Muscle layer of duodenum (tissue), 2 donors: ENCODE measurements around the gene AADACL2.

Experiments used
- H3K27ac ChIP-seq: one replicate; pipeline ENCODE4 v1.7.0; 2013; ENCODE audit warnings: mild to moderate bottlenecking, low read length
- H3K27me3 ChIP-seq: one replicate; pipeline ENCODE4 v1.7.0; 2013; ENCODE audit warnings: low read depth, mild to moderate bottlenecking, control low read depth, low read length
- H3K36me3 ChIP-seq, 2 donors: one replicate each; pipeline ENCODE4 v1.7.0; 2013; ENCODE audit warnings: low read length in 2 of 2, control low read depth in 1 of 2, mild to moderate bottlenecking in 1 of 2; ENCODE audit not compliant: insufficient read depth in 2 of 2, control insufficient read depth in 1 of 2
- H3K4me1 ChIP-seq, 2 donors: one replicate each; pipeline ENCODE4 v1.7.0; 2013; ENCODE audit warnings: low read length in 2 of 2, mild to moderate bottlenecking in 2 of 2, control low read depth in 1 of 2, moderate library complexity in 1 of 2; ENCODE audit not compliant: insufficient read depth in 2 of 2, control insufficient read depth in 1 of 2
- H3K4me3 ChIP-seq, 2 donors: one replicate each; pipeline ENCODE4 v1.7.0; 2013; ENCODE audit warnings: low read length in 2 of 2, low read depth in 1 of 2, mild to moderate bottlenecking in 1 of 2
- H3K9me3 ChIP-seq, 2 donors: one replicate each; pipeline ENCODE4 v1.7.0; 2013; ENCODE audit warnings: low read length in 2 of 2, control low read depth in 1 of 2, mild to moderate bottlenecking in 1 of 2; ENCODE audit not compliant: control insufficient read depth in 1 of 2
- donor health status: healthy.

The AADACL2 gene

GRCh38 chr3:151765685-151766084 lies 32.0 kb downstream of the AADACL2 start:
- H3K4me3 ChIP-seq: no peak overlapping the region
- H3K9me3 ChIP-seq: no peaks in the 10 kb centered on the region
- no peaks in the 10 kb centered on the region for H3K36me3 ChIP-seq
- H3K4me1 ChIP-seq: no peaks in the 10 kb centered on the region
- H3K27me3 ChIP-seq: no peaks in the 10 kb centered on the region
- H3K27ac ChIP-seq: no peak overlapping the region

- Histone ChIP-seq H3K4me3 (no peak overlapping the region), H3K36me3 (no peaks in the 10 kb centered on the region), H3K9me3 (no peaks in the 10 kb centered on the region), H3K27ac (no peak overlapping the region), H3K4me1 (peaks cover 0 to 8% of the 10 kb centered on the region in 2 donors), H3K27me3 (no peaks in the 10 kb centered on the region)
Measured at GRCh38 chr3:151766454-151766853, 32.7 kb downstream of the AADACL2 start.

- Histone ChIP-seq H3K27ac (no peak overlapping the region), H3K27me3 (no peaks in the 10 kb centered on the region), H3K4me3 (no peak overlapping the region), H3K4me1 (peaks cover 0 to 10% of the 10 kb centered on the region in 2 donors), H3K36me3 (no peaks in the 10 kb centered on the region), H3K9me3 (no peaks in the 10 kb centered on the region)
Measured at GRCh38 chr3:151768393-151768930, 34.7 kb downstream of the AADACL2 start.

GRCh38 chr3:151769175-151769574 lies 35.4 kb downstream of the AADACL2 start:
- Histone ChIP-seq H3K27ac (peak overlapping the region; percentile 70), H3K4me3 (no peak overlapping the region), H3K36me3 (no peaks in the 10 kb centered on the region), H3K27me3 (no peaks in the 10 kb centered on the region), H3K9me3 (no peaks in the 10 kb centered on the region), H3K4me1 (peaks cover 0 to 10% of the 10 kb centered on the region in 2 donors)

GRCh38 chr3:151770956-151771355 lies 37.2 kb downstream of the AADACL2 start:
- Histone ChIP-seq H3K27ac (peak overlapping the region; percentile 70), H3K9me3 (no peaks in the 10 kb centered on the region), H3K27me3 (no peaks in the 10 kb centered on the region), H3K36me3 (no peaks in the 10 kb centered on the region), H3K4me1 (peaks cover 0 to 13% of the 10 kb centered on the region in 2 donors), H3K4me3 (peak overlapping the region in 1 of 2 donors; percentile 63)

- Histone ChIP-seq H3K27me3 (no peaks in the 10 kb centered on the region), H3K4me1 (peaks cover 0 to 13% of the 10 kb centered on the region in 2 donors), H3K36me3 (no peaks in the 10 kb centered on the region), H3K4me3 (peak overlapping the region in 1 of 2 donors; percentile 30), H3K27ac (no peak overlapping the region), H3K9me3 (no peaks in the 10 kb centered on the region)
Measured at GRCh38 chr3:151772825-151773480, 39.2 kb downstream of the AADACL2 start.

- Histone ChIP-seq H3K9me3 (no peaks in the 10 kb centered on the region), H3K4me3 (no peak overlapping the region), H3K27me3 (no peaks in the 10 kb centered on the region), H3K36me3 (no peaks in the 10 kb centered on the region), H3K27ac (no peak overlapping the region), H3K4me1 (peaks cover 0 to 13% of the 10 kb centered on the region in 2 donors)
Measured at GRCh38 chr3:151774235-151774634, 40.5 kb downstream of the AADACL2 start.

GRCh38 chr3:151774910-151775309 lies 41.2 kb downstream of the AADACL2 start:
- Histone ChIP-seq H3K4me1 (peaks cover 0 to 13% of the 10 kb centered on the region in 2 donors), H3K4me3 (no peak overlapping the region), H3K27me3 (no peaks in the 10 kb centered on the region), H3K9me3 (no peaks in the 10 kb centered on the region), H3K36me3 (no peaks in the 10 kb centered on the region), H3K27ac (no peak overlapping the region)

- H3K27me3 ChIP-seq: no peaks in the 10 kb centered on the region
Measured at GRCh38 chr3:151775314-151776258, 41.9 kb downstream of the AADACL2 start.

GRCh38 chr3:151776259-151776740 lies 42.6 kb downstream of the AADACL2 start:
- Histone ChIP-seq H3K4me1 (peaks cover 0 to 7% of the 10 kb centered on the region in 2 donors), H3K27ac (no peak overlapping the region), H3K9me3 (no peaks in the 10 kb centered on the region), H3K36me3 (no peaks in the 10 kb centered on the region), H3K27me3 (no peaks in the 10 kb centered on the region), H3K4me3 (no peak overlapping the region)

More at GRCh38 chr3:151775314-151776258, 41.9 kb downstream of the AADACL2 start:
- Histone ChIP-seq H3K4me1 (peaks cover 0 to 13% of the 10 kb centered on the region in 2 donors), H3K4me3 (no peak overlapping the region), H3K36me3 (no peaks in the 10 kb centered on the region), H3K9me3 (no peaks in the 10 kb centered on the region), H3K27ac (no peak overlapping the region)

GRCh38 chr3:151777880-151778279 lies 44.2 kb downstream of the AADACL2 start:
- no peaks in the 10 kb centered on the region for H3K36me3 ChIP-seq
- no peak overlapping the region for H3K4me3 ChIP-seq

More at GRCh38 chr3:151777880-151778279, 44.2 kb downstream of the AADACL2 start:
- Histone ChIP-seq H3K4me1 (peaks cover 0 to 3% of the 10 kb centered on the region in 2 donors), H3K27ac (no peak overlapping the region), H3K27me3 (no peaks in the 10 kb centered on the region), H3K9me3 (no peaks in the 10 kb centered on the region)
